Right lobe of liver (tissue), 6 donors: ENCODE results near the gene ASPHD2. TPM values are rescaled to one million over a fixed set of nuclear protein-coding genes. Genes with fewer than 3 reads are reported as not detected.

Source experiments
- ATAC-seq, 4 donors: fragments of 200-7000 bp; cut with Tn5 transposase; one replicate each; pipeline ENCODE4 v1.9.1; 2020; ENCODE audit warnings: mild to moderate bottlenecking in 4 of 4, moderate library complexity in 4 of 4
- DNase-seq, 3 donors: peaks; one replicate each; pipeline ENCODE4 v3.0.0-alpha.2; 2020
- H3K27ac ChIP-seq, 3 donors: fragments of 200-600 bp; one replicate each; pipeline ENCODE4 v1.8.0; 2022
- H3K27me3 ChIP-seq, 2 donors: fragments of 200-600 bp; one replicate each; pipeline ENCODE4 v1.8.0; 2022
- H3K36me3 ChIP-seq, 4 donors: fragments of 200-600 bp; sonication (generic) in 1 of 4; one replicate each; pipeline versions ENCODE4 v1.5.1 to v1.8.0; 2017 to 2022; ENCODE audit warnings: control low read depth in 1 of 4
- H3K4me1 ChIP-seq, 4 donors: fragments of 200-600 bp; sonication (generic) in 1 of 4; one replicate each; pipeline versions ENCODE4 v1.5.1 to v1.8.0; 2017 to 2022; ENCODE audit warnings: control low read depth in 1 of 4
- H3K4me3 ChIP-seq, 3 donors: fragments of 200-600 bp; one replicate each; pipeline ENCODE4 v1.8.0; 2022
- H3K9me3 ChIP-seq, 4 donors: fragments of 200-600 bp; sonication (generic) in 1 of 4; one replicate each; pipeline versions ENCODE4 v1.5.1 to v1.8.0; 2017 to 2022; ENCODE audit warnings: control low read depth in 1 of 4
- CTCF ChIP-seq, 4 donors: fragments of 200-600 bp in 3 of 4; fragments of 450-650 bp in 1 of 4; IDR thresholded peaks; one replicate each; pipeline versions ENCODE4 v1.5.1 to v1.8.0; 2016 to 2022; ENCODE audit warnings: antibody characterized with exemption in 4 of 4, mild to moderate bottlenecking in 2 of 4
- POLR2A ChIP-seq: fragments of 450-650 bp; IDR thresholded peaks from one replicate; pipeline ENCODE4 v1.6.1; 2017; ENCODE audit warnings: antibody characterized with exemption, mild to moderate bottlenecking
- WGBS: methylation state at CpG from one replicate; pipeline ENCODE4 v1.1.6; 2018; ENCODE audit warnings: low coverage, low lambda C conversion rate; ENCODE audit not compliant: insufficient coverage; ENCODE audit errors: missing lambda C conversion rate; 5-methylcytosine and 5-hydroxymethylcytosine counted together
- intact Hi-C, 2 donors: fragments of 100-400 bp; cut with DNase I; formaldehyde crosslinking; loops; one replicate each; pipeline versions ENCODE4 v1.11.2 to v1.14.1; 2022
- total RNA-seq, 6 experiments: library from RNA; depleted of rRNA in 2 of 6; stranded (reverse); fragments of >200 nt in 2 of 6; fragmentation: NEBNext Ultra II Directional in 3 of 6; extraction: Animal tissue kit (Norgen Biotek cat#: 25700) in 3 of 6; gene quantifications; one replicate each; pipeline versions ENCODE4 v1.1.0 to v1.2.4, GENCODE V29; 2016 to 2023
- donor health status: DM: no; HTN: yes; CAD: no.
- donor health status: DM: no; HTN: no; CAD: no.
- donor health status: DM: no; HTN: no; CAD: no.
- donor health status: DM: no; HTN: yes; CAD: no.
- donor health status: DM: no; HTN: yes; CAD: no.

ASPHD2 gene
- total RNA-seq, 6 experiments from 2014 or later, result 0.07 to 0.38 (median 0.12) TPM; not detected in 3

- Histone ChIP-seq H3K4me3 (peak within 1 kb of the TSS; percentile 96 to 99 (median 96)), H3K36me3 (peaks cover 0 to 16% (median 0%) of the 10 kb centered on the region in 4 donors), H3K27ac (peak within 1 kb of the TSS; percentile 94 to 97 (median 96)), H3K27me3 (no peaks in the 10 kb centered on the region), H3K4me1 (peaks cover 0 to 33% (median 10%) of the 10 kb centered on the region in 4 donors), H3K9me3 (no peaks in the 10 kb centered on the region)
- intact Hi-C loops, result no loop called here
- peak; percentile 92 to 93 (median 93) for DNase-seq
- WGBS, result 4% methylated on average over 8 of the region's 85 CpGs
- no peak for TF ChIP-seq CTCF (IDR thresholded peaks at IDR 0.05)
- TF ChIP-seq POLR2A, result peak; percentile 91
- ATAC-seq, result peak; percentile 88 to 92 (median 92)
Observed at GRCh38 chr22:26483439-26484359, 54.6 kb downstream of the ASPHD2 start, which contains the start of the genes HPS4 and SRRD. Gene HPS4, minus strand, starts transcription at chr22:26483783. Its CDS starts 2,021 bp downstream, at chr22:26481762. Gene SRRD, plus strand, starts transcription at chr22:26483877. Its CDS starts 14 bp downstream, at chr22:26483891.

- TF ChIP-seq CTCF (IDR thresholded peaks at IDR 0.05) (no peak), POLR2A (no peak)
- H3K27me3 ChIP-seq, result no peaks in the 10 kb centered on the region
- H3K4me1 ChIP-seq, result peaks cover 0 to 27% (median 7%) of the 10 kb centered on the region in 4 donors
- peak overlapping the region in 2 of 3 donors; percentile 96 to 97 for H3K27ac ChIP-seq
- peaks cover 0 to 20% (median 0%) of the 10 kb centered on the region in 4 donors for H3K36me3 ChIP-seq
- WGBS, result 6% methylated on average over 6 of the region's 6 CpGs
- intact Hi-C loops, result no loop called here
- peak overlapping the region; percentile 96 to 99 (median 96) for H3K4me3 ChIP-seq
- ATAC-seq (no peak), DNase-seq (no peak)
- no peaks in the 10 kb centered on the region for H3K9me3 ChIP-seq
Observed at GRCh38 chr22:26484360-26484706, 55.3 kb downstream of the ASPHD2 start.

GRCh38 chr22:26485013-26485412 lies 56.0 kb downstream of the ASPHD2 start:
- H3K9me3 ChIP-seq, result no peaks in the 10 kb centered on the region
- peaks cover 0 to 27% (median 1%) of the 10 kb centered on the region in 4 donors for H3K36me3 ChIP-seq
- TF ChIP-seq POLR2A (no peak), CTCF (IDR thresholded peaks at IDR 0.05) (no peak)
- no peak for DNase-seq
- ATAC-seq, result no peak
- H3K27me3 ChIP-seq, result no peaks in the 10 kb centered on the region
- H3K4me1 ChIP-seq, result peaks cover 0 to 20% (median 3%) of the 10 kb centered on the region in 4 donors
- WGBS, result 30% methylated on average over 7 of the region's 7 CpGs
- no peak overlapping the region for H3K27ac ChIP-seq
- intact Hi-C loops, result no loop called here
- no peak overlapping the region for H3K4me3 ChIP-seq

DNA sequence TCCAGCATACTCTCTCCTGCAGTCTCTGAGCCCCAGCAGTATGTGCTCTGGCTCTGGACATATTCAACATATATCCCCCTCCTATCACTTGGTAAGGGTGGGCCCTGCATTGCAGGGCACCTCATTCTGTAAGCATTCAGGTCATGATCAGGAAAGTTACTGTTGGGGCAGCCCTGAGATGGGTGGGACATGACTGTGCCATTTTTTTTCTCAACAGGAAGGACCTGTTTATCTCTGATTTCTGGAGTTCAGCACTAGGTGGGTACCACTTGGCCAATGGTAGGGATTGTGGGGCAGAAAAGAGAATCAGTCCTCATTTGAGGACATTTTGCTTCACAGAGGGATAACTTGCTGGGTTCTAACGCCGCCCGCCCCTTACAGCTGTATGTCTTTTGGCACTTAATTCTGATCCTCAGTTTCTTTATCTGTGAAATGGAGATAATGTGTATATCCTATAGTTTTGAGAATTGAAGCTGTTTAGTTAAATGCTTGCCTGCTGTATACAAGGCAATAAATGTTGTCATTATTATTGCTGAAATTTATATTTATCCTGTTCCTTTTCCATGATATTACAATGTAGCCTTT lies 56.8 kb downstream of the ASPHD2 start:
- Histone ChIP-seq H3K36me3 (peaks cover 0 to 33% (median 4%) of the 10 kb centered on the region in 4 donors), H3K27ac (no peak overlapping the region), H3K27me3 (no peaks in the 10 kb centered on the region), H3K4me1 (peaks cover 0 to 12% (median 0%) of the 10 kb centered on the region in 4 donors), H3K4me3 (no peak overlapping the region), H3K9me3 (no peaks in the 10 kb centered on the region)
- WGBS, result 53% methylated on average over 3 of the region's 3 CpGs
- intact Hi-C loops, result no loop called here
- ATAC-seq (no peak), DNase-seq (no peak)
- TF ChIP-seq CTCF (IDR thresholded peaks at IDR 0.05) (no peak), POLR2A (no peak)
